WERI-Rb-1 (cell line): ENCODE measurements around the gene GAN.
"Not testable (repeated sequence)": the region's sequence is repeated elsewhere in the genome, so short reads cannot be mapped to it uniquely, and the experiment has no call there.

ENCODE experiments used
- DNase-seq: peaks from one replicate; pipeline ENCODE4 v3.0.0-alpha.2; 2020
- H3K27ac ChIP-seq: fragments of 250-450 bp; sonication (Bioruptor Pico); 2 replicates; pipeline ENCODE4 v1.5.1; 2020; ENCODE audit warnings: mild to moderate bottlenecking, moderate library complexity
- H3K27me3 ChIP-seq: fragments of 250-450 bp; sonication (Bioruptor Pico); 2 replicates; pipeline ENCODE4 v1.5.1; 2021; ENCODE audit warnings: mild to moderate bottlenecking, low read depth, moderate library complexity; ENCODE audit not compliant: insufficient read depth, severe bottlenecking
- H3K36me3 ChIP-seq: fragments of 250-450 bp; sonication (Bioruptor Pico); 2 replicates; pipeline ENCODE4 v1.5.1; 2020; ENCODE audit warnings: mild to moderate bottlenecking, moderate library complexity
- H3K4me3 ChIP-seq: 2 replicates; pipeline ENCODE4 v1.5.1; 2011; ENCODE audit warnings: low read depth, mild to moderate bottlenecking, control low read depth, low read length
- H3K9me3 ChIP-seq: fragments of 250-450 bp; sonication (Bioruptor Pico); 2 replicates; pipeline ENCODE4 v1.5.1; 2021; ENCODE audit warnings: mild to moderate bottlenecking, moderate library complexity; ENCODE audit not compliant: severe bottlenecking
- CTCF ChIP-seq: IDR thresholded peaks from 2 replicates; pipeline ENCODE4 v1.5.1; 2011; ENCODE audit warnings: low read depth, mild to moderate bottlenecking, control low read depth, inconsistent platforms, low read length

GAN gene

GRCh38 chr16:81416749-81417148 lies 102.0 kb downstream of the GAN start:
- Histone ChIP-seq H3K36me3 (no peaks in the 10 kb centered on the region), H3K4me3 (no peak overlapping the region), H3K27ac (no peak overlapping the region), H3K27me3 (no peaks in the 10 kb centered on the region), H3K9me3 (no peaks in the 10 kb centered on the region)
- DNase-seq: no peak
- no peak for TF ChIP-seq CTCF

GRCh38 chr16:81417210-81417609 lies 102.4 kb downstream of the GAN start:
- Histone ChIP-seq H3K27ac (no peak overlapping the region), H3K4me3 (no peak overlapping the region), H3K36me3 (no peaks in the 10 kb centered on the region), H3K9me3 (no peaks in the 10 kb centered on the region), H3K27me3 (no peaks in the 10 kb centered on the region)
- TF ChIP-seq CTCF: no peak
- no peak for DNase-seq

- H3K4me3 ChIP-seq: no peak overlapping the region
- H3K36me3 ChIP-seq: no peaks in the 10 kb centered on the region
- no peak for TF ChIP-seq CTCF
- H3K9me3 ChIP-seq: no peaks in the 10 kb centered on the region
- DNase-seq: no peak
- no peaks in the 10 kb centered on the region for H3K27me3 ChIP-seq
- H3K27ac ChIP-seq: no peak overlapping the region
Observed at GRCh38 chr16:81419806-81420205, 105.0 kb downstream of the GAN start.

GRCh38 chr16:81421126-81421525 lies 106.4 kb downstream of the GAN start:
- Histone ChIP-seq H3K36me3 (no peaks in the 10 kb centered on the region), H3K27me3 (no peaks in the 10 kb centered on the region), H3K4me3 (no peak overlapping the region), H3K27ac (no peak overlapping the region), H3K9me3 (no peaks in the 10 kb centered on the region)
- TF ChIP-seq CTCF: no peak
- no peak for DNase-seq

GRCh38 chr16:81421536-81421935 lies 106.8 kb downstream of the GAN start:
- no peak for TF ChIP-seq CTCF
- no peaks in the 10 kb centered on the region for H3K36me3 ChIP-seq
- no peak for DNase-seq
- no peak overlapping the region for H3K4me3 ChIP-seq
- no peak overlapping the region for H3K27ac ChIP-seq
- H3K27me3 ChIP-seq: no peaks in the 10 kb centered on the region
- H3K9me3 ChIP-seq: no peaks in the 10 kb centered on the region

- not testable (repeated sequence) for H3K9me3 ChIP-seq, H3K36me3 ChIP-seq, DNase-seq, H3K27ac ChIP-seq, H3K4me3 ChIP-seq, H3K27me3 ChIP-seq
Observed at GRCh38 chr16:81422153-81422552, 107.4 kb downstream of the GAN start.
